NCI-H2171 treated with DMSO at 0.1 percent for 48 hours (cell line): ENCODE data around the gene ADCY7.
A peak's percentile ranks its signal among the peaks of the same experiment; 100 is the strongest.
"Not testable (repeated sequence)": the region's sequence is repeated elsewhere in the genome, so short reads cannot be mapped to it uniquely, and the experiment has no call there.

ENCODE experiments used
- DNase-seq: peaks from one replicate; lab custom pipeline; 2025; lab: John Stamatoyannopoulos, UW

The ADCY7 gene

GRCh38 chr16:50338371-50339231 lies 72.2 kb downstream of the ADCY7 start:
- DNase-seq: no peak

- no peak for DNase-seq
Measured at GRCh38 chr16:50340578-50340977, 74.2 kb downstream of the ADCY7 start.

DNA sequence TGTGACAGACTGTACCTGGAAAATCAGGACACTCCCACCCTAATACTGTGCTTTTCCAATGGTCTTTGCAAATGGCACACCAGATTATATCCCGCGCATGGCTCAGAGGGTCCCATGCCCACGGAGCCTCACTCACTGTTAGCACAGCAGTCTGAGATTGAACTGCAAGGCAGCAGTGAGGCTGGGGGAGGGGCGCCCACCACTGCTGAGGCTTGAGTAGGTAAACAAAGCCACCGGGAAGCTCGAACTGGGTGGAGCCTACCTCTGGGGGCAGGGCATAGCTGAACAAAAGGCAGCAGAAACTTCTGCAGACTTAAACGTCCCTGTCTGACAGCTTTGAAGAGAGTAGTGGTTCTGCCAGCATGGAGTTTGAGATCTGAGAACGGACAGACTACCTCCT lies 77.2 kb downstream of the ADCY7 start:
- not testable (repeated sequence) for DNase-seq

GRCh38 chr16:50345210-50345609 lies 78.9 kb downstream of the ADCY7 start:
- DNase-seq: not testable (repeated sequence)

DNA sequence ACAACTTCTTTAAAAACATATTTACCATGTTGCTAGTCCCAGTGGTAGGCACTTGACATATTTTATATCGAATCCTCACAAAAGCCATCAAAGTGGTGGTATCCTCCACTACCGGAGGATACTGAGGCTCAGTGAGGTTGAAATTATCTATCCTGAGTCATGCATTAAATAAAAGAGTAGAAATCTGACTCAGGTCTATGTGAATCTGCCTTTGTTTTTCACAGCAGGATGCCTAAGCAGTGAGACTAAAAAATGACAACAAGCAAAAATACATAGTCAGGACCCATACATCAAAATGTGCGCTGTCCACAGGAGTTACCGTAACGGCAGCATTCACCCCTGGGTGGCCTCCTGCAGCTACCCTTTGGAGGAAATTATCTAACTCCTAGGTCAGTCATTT lies 84.8 kb downstream of the ADCY7 start:
- DNase-seq: no peak

- DNase-seq: no peak
Measured at GRCh38 chr16:50351952-50352351, 85.6 kb downstream of the ADCY7 start.

DNA sequence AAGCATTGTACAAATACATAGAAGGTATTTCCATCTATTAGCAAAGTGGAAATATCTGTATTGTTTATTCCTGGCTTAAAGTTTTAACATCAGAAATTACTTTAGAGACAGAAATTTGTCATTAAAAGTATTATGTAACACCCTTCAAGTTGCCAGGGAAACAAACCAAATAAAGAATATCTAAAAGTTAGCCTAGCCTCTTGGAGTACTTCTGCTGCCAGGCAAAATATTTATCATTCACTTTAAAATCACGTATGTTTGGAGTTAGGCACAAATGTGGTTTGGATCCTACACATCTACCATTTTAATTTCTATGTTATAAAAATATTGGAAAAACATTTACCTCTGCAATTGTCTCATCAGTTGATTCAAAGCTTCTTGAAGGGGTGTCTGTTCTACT lies 87.7 kb downstream of the ADCY7 start:
- DNase-seq: no peak

DNA sequence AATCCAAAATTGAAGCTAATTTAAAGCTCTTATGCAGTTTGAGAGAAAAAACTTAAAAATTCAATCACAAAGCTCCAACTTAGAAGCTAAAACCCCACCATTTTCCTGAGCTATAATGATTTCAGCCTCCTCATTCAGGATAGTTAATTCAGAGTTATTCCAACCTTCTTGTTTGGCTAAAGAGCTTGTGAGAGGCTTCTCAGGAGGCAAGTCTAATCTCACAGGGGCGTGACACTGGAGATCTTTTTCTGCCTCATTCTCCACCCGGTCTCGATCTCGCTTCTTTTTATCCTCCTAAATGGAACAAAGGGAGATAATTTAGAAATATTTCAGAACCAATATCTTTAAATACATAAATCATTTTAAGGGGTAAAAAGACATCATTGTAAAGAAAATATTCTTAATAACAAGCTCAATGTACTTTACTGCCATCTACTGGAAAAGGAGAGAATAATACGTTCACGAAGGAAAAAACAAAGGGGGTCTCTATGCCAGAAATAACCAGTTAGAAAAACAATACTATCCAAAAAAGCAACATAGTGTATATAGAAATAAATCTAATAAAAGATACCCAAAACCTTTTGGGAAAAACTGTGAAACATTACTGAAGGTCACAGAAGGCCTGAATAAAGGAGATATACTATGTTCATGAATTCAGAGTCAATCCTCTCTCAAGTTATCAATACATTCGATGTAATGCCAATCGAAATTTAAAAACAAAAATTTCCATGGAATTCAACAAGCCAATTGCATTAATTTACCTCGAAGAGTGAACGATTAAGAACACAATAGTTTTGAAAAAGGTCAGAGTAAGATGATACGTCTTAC lies 88.5 kb downstream of the ADCY7 start:
- DNase-seq: peak; percentile 60

DNA sequence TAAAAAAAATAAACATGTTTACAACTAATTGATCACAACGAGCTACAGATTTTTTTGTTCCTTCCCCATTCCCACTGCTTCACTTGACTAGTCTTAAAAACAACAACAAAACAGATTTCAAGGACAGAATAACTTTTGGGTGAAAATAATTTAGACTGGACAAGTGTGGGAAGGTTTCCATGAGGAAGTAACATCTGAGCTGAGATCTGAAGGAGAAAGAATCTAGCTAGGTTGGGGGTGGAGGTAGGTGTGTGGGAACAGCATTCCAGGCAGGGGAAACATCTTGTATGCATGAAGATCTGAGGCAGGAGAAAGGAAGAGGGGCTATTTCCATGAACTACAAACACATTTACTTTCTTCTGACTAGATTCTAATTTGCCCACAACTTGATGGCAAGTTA lies 93.3 kb downstream of the ADCY7 start:
- DNase-seq: no peak

- no peak for DNase-seq
Measured at GRCh38 chr16:50360033-50360778, 93.9 kb downstream of the ADCY7 start.

GRCh38 chr16:50360779-50361178 lies 94.4 kb downstream of the ADCY7 start:
- DNase-seq: peak; percentile 84

DNA sequence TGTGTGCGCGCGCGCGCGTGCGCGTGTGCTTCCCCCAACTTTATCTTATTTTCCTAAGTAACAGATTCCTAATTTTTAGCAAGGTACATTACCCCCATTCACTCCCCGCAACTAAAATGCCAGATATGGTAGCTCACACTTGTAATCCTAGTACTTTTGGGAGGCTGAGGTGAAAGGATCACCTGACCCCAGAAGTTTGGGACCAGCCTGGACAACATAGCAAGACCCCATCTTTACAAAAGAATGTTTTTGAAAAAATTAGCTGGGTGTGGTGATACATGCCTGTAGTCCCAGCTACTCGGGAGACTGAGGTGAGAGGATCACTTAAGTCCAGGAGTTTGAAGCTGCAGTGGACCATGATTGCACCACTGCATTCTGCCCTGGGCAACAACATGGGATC lies 97.3 kb downstream of the ADCY7 start:
- DNase-seq: no peak

DNA sequence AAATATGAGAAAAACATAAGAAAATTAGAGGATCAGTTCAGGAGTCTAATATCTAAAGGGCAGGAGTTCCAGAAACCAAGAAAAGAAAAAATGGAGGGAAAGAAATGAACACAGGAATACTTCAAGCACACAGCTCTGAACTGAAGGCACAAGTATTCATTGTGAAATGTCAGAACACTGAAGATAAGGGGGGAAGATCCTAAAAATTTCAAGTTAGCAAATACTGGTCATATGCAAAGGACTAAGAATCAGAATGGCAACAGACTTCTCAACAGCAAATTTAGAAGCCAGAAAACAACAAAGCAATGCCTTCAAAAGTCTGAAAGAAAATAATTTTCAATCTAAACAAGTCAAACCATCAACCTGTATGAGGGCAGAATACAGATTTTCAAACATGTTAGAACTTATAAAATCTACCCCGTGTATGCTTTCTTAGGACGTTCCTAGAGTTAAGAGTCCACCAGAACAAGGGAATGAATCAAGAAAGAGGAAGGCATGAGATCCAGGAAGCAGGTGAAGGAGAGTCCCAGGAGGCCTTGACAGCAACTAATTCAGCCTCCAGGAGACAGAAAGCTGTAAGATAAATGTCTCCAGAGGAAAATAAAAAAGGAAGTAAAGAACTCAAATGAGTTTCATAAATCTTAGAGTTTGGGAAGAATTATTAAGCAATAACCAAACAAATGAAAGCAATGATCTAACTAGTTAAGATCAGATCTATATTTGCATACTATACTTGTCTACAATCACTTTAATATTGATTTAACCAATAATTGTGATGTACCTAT lies 99.6 kb downstream of the ADCY7 start:
- DNase-seq: no peak
